Measurements from ENCODE around the gene AOAH. TPM values are rescaled to one million over a fixed set of nuclear protein-coding genes. Genes with fewer than 3 reads are reported as not detected.

Gene AOAH
- total RNA-seq, 1 donor from 2014 or later = 7.4 TPM

GRCh38 chr7:36668750-36669149, 55.5 kb downstream of the AOAH start:
- no peak overlapping the region for H3K4me3 ChIP-seq
- H3K27ac ChIP-seq = no peak overlapping the region
- TF ChIP-seq POLR2AphosphoS5 (IDR thresholded peaks at IDR 0.05; ENCODE audit: insufficient read depth in 1 of 2, low read depth in 1 of 2) = no peak
- TF ChIP-seq CTCF (IDR thresholded peaks at IDR 0.05) = no peak
- no peak for TF ChIP-seq POLR2A (IDR thresholded peaks at IDR 0.05)
- H3K4me1 ChIP-seq = no peaks in the 10 kb centered on the region
- H3K9me3 ChIP-seq = no peaks in the 10 kb centered on the region
- H3K27me3 ChIP-seq = no peaks in the 10 kb centered on the region
- no peaks in the 10 kb centered on the region for H3K36me3 ChIP-seq
- no peak for DNase-seq (ENCODE audit: extremely low spot score in 2 of 2)
- intact Hi-C loops (cut with DNase I) = no loop called here

GRCh38 chr7:36668080-36668479, 56.2 kb downstream of the AOAH start:
- no peak overlapping the region for H3K27ac ChIP-seq
- no peak for TF ChIP-seq CTCF (IDR thresholded peaks at IDR 0.05)
- TF ChIP-seq POLR2AphosphoS5 (IDR thresholded peaks at IDR 0.05; ENCODE audit: insufficient read depth in 1 of 2, low read depth in 1 of 2) = no peak
- no peak for TF ChIP-seq POLR2A (IDR thresholded peaks at IDR 0.05)
- no peaks in the 10 kb centered on the region for H3K27me3 ChIP-seq
- H3K36me3 ChIP-seq = no peaks in the 10 kb centered on the region
- no peaks in the 10 kb centered on the region for H3K4me1 ChIP-seq
- no peak overlapping the region for H3K4me3 ChIP-seq
- DNase-seq (ENCODE audit: extremely low spot score in 2 of 2) = no peak
- intact Hi-C loops (cut with DNase I) = no loop called here
- H3K9me3 ChIP-seq = no peaks in the 10 kb centered on the region

GRCh38 chr7:36667007-36667745, 57.1 kb downstream of the AOAH start:
- H3K27me3 ChIP-seq = no peaks in the 10 kb centered on the region
- no peak for TF ChIP-seq POLR2A (IDR thresholded peaks at IDR 0.05)
- TF ChIP-seq POLR2AphosphoS5 (IDR thresholded peaks at IDR 0.05; ENCODE audit: insufficient read depth in 1 of 2, low read depth in 1 of 2) = no peak
- TF ChIP-seq CTCF (IDR thresholded peaks at IDR 0.05) = no peak
- no peak overlapping the region for H3K27ac ChIP-seq
- no peak overlapping the region for H3K4me3 ChIP-seq
- H3K36me3 ChIP-seq = no peaks in the 10 kb centered on the region
- DNase-seq (ENCODE audit: extremely low spot score in 2 of 2) = no peak
- no peaks in the 10 kb centered on the region for H3K4me1 ChIP-seq
- intact Hi-C loops (cut with DNase I) = no loop called here
- H3K9me3 ChIP-seq = no peaks in the 10 kb centered on the region

GRCh38 chr7:36663481-36663880, 60.8 kb downstream of the AOAH start:
- TF ChIP-seq CTCF (IDR thresholded peaks at IDR 0.05) (no peak), POLR2A (IDR thresholded peaks at IDR 0.05) (no peak), POLR2AphosphoS5 (IDR thresholded peaks at IDR 0.05; ENCODE audit: insufficient read depth in 1 of 2, low read depth in 1 of 2) (no peak)
- Histone ChIP-seq H3K4me1 (no peaks in the 10 kb centered on the region), H3K4me3 (no peak overlapping the region), H3K36me3 (no peaks in the 10 kb centered on the region), H3K9me3 (no peaks in the 10 kb centered on the region), H3K27ac (no peak overlapping the region), H3K27me3 (no peaks in the 10 kb centered on the region)
- DNase-seq (ENCODE audit: extremely low spot score in 2 of 2) = no peak
- intact Hi-C loops (cut with DNase I) = no loop called here

GRCh38 chr7:36661135-36661840, 63.0 kb downstream of the AOAH start:
- Histone ChIP-seq H3K4me1 (no peaks in the 10 kb centered on the region), H3K4me3 (no peak overlapping the region), H3K36me3 (no peaks in the 10 kb centered on the region), H3K27me3 (no peaks in the 10 kb centered on the region), H3K27ac (no peak overlapping the region), H3K9me3 (no peaks in the 10 kb centered on the region)
- TF ChIP-seq CTCF (IDR thresholded peaks at IDR 0.05) = no peak
- DNase-seq (ENCODE audit: extremely low spot score in 2 of 2) = no peak
- intact Hi-C loops (cut with DNase I) = no loop called here
